HG03575 (cell line): ENCODE data around the gene ITPRIP.

Source experiments
- ATAC-seq: cut with Tn5 transposase; IDR thresholded peaks from one replicate; pipeline ENCODE4 v1.9.1; 2021; ENCODE audit not compliant: unreplicated experiment, insufficient number of reproducible peaks, low FRiP score; ENCODE audit errors: extremely low read depth

ITPRIP gene

DNA sequence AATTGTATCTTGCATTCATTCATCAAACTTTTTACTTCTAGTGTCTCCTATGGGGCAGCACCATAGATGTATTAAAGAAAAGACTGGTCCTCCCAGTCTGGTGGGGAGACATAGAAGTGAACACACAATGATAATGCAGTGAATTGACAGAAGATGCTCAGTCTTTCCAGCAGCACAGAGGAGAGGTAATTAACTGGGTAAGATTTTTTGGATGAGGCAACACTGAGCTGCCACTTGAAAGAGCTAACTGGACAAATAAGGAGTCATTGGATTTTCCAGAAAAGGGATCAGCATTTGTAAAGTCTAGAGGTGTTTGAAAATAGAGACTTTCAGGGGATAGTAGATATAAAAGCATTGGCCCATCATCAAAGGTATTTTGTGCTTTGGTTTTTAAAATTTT, 7.2 kb upstream of the ITPRIP start:
- no peak for ATAC-seq

DNA sequence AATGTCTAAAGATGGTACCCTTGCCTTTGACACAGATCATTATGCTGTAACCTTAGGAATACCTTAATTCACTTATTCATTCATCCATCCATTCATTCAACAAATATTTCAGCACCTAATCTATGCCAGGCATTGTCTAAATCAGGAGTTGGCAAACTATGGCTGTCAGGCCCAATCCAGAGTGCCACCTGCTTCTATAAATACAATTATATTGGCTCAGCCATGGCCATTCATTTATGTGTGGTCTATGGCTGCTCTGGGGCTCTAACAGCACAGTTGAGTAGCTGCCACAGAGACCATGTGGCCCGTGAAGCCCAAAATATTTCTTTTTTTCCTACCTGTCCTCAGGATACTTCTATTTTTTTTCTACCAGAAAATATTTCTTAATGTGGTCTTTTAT, 6.0 kb upstream of the ITPRIP start:
- no peak for ATAC-seq

DNA sequence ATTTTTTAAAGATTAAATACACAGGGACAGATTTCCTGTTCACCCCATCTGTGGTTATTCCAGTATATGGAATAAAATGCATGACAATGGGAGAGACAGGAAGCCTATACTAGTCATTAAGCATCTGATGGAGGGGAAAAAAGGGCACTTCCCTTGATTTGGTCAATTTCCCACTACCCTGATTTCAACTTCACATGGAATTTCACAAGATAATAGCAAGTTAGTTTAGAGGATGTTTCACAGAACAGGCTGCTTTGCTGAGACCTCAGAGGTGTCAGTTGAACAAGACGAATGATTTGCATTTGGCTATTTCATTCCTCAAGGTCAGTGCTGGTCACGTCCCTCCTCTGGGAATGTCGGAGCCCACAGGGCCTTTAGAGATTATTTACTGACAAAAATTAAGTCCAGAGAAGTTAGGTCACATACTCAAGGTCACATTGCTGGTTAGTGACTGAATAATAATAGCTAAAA, 4.7 kb upstream of the ITPRIP start:
- ATAC-seq: no peak

DNA sequence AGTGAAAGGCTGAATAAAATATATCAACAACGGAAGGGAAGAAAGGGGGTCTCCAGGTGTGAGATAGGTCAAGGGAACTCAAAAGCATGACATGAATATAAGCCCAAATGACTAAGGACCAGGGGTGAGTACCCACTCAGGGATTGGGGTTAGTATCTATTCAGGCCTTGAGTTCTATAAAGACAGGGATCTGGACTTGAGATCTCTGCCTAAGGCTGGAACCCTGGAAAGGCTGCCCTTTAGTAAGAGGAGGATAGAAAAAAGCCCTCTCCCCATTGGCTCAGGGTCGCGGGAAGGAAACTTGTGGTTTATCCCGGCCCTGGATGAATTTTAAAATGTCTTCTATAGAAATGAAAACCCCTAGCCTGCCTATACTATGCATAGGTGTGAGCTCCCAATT, 2.4 kb upstream of the ITPRIP start:
- ATAC-seq: no peak

DNA sequence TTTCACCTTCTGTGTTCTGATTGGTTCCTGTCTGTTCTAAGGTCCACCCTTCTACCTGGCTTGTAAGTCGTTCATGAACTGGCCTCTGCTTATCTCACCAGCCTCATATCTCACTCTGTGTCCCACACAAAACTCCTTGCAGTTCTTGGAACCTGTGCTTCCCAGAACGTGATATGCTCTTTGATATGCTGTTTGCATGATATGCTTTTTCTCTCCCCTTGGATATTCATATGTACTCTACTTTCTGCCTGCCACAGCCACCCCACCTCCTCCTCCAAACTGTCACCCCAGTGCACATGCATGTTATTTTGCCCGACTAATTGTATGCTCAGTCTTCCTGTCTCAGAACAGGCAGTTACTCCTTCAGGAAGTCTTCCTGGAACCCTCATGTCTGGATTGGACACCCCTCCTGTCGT, 1.9 kb upstream of the ITPRIP start:
- no peak for ATAC-seq

DNA sequence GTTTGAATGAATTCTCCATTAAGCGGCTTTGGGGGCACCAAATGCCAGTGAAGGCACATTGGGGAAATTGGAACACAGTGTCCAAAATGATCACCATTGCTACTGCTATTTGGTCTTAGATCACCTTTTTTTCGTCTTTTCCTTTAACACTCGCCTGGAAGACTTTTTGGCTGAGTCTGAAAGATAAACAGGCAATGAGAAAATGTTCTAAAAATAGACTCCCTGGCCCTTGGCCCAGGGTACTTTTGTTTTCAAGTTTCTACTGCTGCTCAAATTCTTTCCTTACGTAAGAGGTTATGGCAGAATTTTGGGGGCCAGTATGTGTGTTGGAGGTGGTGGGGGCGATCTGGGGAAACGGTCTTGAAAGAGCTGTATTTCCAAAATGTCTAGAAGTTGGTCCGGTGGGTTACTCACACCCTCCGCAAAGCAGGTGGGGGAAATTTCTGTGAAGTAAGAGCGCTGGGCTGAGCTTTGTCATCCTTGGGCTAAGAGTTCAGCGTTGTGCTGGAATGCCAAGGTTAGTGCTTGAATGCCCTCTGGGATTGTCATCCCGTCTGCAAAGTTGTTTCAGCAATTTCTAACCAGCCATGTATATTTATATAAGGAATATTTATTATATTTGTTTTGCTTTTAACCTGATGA, 1.3 kb upstream of the ITPRIP start:
- no peak for ATAC-seq

DNA sequence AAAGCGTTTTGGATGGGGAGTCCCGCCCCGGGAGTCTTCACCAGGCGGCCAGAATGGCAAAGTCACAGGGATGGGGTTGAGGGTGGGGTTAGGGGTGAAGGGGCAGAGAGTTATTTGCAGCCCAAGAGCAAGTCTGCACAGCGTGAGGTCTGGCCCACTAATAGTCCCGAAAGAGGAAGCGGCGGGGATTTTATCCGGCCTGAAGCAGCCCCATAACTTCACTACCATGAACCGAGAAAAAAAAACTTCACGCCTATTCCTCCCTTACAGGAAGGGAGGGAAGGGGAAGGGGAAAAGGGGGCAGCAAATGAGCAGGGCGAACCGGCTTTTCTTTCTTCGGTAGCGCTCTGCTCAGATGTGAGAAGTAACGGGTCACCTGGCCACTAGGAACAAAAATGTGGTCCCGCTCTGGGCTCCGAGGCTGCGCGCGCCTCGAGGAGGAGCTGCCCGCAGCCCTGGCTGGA, 712 bp downstream of the ITPRIP start:
- no peak for ATAC-seq

DNA sequence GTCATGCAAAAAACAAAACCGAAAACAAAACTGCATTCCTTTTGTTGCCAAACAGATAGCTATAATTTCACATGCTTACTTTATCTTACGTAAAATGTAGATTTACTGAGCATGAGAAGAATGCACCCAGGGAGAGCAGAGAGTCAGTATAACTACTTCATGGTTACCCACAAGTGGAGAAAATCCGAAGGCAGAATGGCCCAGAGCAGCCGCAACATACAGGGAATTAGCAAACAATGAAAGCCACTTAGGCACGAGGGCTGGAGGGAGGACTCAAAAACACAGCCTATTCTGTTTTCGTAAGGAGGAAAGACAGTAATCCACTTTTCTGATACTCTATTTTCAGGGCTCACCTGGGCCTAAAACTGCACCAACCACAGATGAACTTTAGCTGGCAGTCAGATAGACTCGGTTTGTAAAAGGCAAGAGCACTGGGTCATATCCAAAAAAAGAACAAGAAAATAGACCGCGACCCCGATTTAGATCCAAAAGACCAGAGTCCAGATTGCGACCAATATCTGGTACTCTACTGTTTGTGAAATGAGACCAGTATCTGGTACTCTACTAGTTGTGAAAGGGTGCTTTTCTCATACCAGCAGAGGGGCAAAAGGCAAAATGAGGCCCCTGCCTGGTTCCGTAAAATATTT, 1.3 kb downstream of the ITPRIP start:
- ATAC-seq: no peak

DNA sequence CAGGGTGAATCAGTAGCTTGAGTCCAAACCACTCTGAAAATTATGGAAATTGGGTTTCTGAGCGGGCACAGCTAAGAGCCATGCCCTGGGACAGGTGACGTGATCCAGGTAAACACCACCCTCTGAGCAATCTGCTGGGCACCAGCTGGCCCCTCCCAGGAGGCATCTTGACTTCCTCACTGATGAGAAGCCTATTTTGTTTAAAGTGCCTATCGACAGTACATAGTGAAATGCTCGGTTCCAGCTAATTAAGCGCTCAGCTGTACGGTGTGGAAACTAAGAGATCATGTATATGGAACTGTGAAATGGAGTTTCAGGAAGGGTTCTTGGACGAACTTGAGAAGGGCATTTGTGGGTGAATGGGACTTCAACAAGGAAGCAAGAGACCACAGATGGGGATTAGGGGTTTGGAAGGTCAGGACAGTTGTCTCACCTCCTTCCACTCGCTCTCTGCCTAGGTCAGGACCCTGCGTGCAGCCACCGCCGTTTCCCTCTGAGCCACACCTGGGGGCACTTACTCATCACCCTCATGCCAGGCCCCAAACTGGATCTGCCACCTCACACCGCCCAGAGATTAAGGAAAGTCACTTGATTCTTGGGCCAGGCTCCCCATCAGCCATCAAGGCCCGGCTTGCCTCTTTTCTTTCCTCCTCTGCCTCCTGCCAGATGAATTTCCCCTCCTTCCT, 3.2 kb downstream of the ITPRIP start:
- ATAC-seq: no peak

DNA sequence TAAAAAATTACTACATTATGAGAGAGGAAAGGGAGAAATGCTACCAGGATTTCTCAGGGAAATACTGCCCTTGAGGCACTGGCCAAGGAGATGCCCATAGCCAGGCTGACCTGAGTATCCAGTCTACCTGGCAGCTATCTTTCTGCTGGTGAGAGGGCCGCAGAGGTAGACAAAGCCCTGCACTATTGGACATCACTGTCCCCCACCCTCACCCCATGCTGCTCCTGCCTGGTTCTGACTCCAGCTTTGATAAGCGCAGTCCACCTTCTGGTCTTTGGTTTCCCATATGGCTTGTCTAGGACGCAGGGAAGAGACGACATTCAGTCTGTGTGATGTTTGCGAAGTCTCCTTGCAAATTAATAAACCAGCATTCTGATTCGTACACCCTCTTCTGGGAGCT, 3.7 kb downstream of the ITPRIP start:
- no peak for ATAC-seq

DNA sequence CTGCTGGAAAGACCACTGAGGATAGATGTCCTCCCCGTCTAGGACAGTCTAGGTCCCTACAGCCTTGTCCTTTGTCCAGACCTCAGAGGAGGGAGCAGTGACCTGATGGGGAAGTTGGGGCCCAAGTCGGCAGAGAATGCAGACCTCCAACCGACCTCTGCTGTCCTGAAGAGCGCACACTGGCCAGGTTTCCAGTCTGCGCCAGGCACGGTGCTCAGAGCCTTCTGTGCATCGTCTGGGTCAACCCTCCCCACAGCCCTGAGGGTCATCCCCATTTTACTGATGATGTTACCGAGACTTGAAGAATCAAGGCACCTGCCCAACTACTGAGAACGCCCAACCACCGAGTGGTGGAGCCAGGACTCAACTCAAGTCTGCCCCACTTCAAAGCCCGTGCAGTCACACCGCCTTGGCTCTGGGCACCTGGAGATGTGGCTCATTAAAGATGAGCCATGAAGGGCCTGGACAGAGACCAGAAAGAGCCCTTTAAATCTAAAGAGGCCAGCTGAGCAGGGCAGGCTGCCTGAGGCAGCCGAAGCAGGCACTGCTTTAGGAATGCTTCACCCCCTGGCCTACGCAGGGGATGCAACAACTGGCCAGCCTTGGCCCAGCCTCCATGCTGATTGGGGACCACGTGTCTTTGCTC, 4.4 kb downstream of the ITPRIP start:
- no peak for ATAC-seq

DNA sequence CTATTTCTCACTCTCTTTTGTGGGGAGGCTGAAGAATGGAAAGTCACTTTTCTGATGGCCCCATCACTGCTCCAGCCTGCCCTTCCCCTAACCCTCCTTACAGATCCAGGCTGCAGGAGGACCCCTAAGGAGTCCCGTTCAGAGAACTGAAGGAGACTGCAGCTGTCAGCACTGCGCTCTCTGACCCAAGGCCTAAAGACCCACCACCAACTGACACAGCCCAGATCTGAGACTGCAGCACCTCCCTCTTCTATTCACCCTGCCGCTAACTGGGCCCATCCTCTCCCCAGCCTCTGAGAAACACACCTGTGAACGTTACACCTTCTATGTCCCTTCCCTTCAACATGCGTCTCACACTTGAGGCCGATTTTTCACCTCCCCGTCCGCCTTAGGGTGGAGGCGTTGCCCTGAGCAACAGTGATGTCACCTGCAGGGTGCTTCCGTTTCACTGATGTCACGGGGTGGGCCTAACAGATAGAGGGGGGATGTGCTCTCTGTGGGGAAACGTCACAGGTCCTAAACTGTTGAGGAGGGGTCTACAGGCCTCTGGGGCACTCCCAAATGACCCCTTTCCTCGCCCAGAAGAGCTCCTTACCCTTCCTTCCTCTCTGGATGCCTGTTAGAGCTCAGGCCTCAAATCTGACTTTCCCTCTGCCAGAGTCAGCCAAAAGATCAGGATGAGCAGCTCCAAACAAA, 5.1 kb downstream of the ITPRIP start:
- no peak for ATAC-seq

DNA sequence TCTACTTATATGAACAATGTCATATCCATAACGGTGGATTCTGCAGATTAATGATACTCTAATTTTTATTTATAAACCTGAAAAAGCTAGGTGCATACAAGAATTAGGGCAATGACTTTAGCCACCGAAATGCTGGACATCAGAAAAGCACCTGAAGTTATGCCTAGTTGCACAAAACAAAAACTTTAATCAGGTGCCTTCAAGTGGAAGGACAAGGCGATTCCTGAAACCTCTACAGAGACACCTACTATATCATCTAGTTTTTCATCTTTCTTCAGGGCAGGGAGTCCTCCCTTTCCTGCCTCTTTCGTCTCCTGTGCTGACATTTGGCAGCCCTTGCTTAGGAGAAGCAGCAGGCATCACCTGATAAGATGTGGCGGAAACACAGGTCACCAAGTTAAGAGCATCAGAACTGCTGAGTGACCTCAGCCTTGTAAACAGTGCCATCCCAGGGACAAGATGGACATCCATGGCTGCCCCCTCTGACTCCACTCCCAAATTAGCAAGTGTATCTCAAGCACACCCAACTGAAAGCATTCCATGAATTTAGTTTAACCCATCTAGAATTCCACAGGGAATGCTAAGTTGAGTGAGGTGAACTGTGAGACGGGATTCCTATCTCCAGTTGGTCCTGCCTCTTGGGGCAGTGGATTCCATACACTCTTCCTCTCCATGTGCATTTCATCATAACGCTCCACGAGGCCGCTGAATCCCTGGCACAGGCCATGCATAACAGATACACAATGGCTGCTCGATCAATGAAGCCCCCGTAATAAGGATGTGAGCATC, 5.8 kb downstream of the ITPRIP start:
- no peak for ATAC-seq

DNA sequence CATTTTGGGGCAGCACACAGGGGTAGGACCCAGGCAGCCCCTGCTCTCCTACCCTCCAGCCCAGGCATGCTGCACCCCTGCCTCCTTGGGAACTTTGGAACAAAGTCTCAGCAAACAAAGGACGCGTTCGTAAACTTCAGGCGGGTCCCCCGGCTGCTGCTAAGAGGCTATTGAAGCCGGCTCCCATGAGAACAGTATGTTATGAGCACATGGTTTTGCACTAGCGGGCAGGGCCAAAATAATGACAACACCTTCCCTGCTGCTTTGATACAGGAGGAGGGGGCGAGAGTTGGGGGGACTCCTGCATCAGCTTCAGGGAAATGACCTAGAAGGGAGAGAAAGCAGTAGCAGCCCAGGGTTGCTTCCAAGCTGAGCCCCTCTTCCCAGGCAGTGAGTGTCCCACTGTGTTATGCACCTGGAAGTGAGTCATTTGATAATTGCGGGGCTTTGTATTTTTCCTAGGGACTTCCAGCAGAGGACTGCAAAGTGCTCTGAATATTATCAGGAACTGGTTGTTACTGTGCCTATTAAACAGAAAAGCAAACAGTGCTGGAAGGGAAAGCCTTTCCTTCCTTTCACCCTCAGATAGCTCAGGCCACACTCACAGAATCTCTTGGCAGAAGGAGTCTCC, 6.9 kb downstream of the ITPRIP start:
- no peak for ATAC-seq

DNA sequence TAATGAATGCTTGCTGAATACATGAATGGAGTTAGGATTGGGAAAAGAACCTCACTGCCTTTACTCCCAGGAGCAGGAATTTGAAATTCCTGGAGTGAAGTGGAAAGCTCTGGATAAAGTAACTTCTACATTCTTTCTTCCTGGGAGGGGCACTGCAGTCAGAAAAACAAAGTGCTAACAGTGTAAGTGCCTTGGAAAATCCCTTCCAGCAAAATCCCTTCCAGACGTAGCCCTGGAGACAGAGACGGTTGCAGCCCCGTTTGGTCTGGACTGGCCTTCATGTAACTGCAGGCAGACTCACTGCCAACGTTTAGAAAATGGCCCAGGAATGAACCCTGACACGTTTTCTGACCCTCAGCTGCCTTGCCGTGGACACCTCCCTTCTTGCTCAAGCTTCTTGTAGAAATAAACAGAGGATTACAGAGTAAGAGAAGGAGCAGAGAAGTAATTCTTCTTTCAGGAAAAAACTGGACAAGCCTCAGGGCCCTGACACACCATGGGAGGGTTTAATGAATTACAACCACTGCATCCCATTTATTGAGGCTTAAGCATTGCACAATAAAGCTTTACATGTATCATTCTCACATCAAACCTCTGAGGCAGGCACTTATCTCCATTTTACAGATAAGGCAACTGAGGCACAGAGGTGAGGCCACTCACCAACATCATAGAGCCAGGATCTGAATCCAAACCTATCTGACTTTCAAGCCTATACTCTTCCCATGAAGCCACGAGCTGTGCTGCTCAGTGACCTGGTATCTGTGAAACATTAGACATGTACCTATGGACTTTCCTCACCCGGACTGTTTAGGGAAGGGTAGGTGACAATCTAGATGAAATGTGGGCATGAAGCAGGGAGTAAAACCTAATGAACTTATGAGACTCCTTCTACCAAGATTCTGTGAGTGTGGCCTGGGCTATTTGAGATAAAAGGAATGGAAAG, 7.8 kb downstream of the ITPRIP start:
- ATAC-seq: no peak

DNA sequence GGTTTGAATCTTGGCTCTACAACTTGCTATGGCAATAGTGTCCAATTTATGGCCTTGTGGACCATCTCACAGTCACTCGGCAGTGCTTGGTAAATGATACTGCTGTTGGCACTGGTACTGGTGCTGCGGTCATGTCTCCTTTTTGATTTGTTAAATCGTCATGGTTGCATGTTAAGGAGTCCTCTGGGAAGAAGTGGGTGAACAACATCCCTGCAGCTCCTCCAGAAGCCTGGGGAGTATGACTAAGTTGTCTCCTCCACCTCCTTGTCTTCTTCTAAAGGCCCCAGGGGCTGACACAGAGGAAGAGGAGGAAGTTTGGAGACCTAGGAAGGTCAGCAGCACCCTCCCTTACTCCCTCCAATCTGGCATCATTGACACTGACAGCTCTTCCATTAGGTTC, 8.5 kb downstream of the ITPRIP start:
- no peak for ATAC-seq
